Stimulated activated CD4-positive, alpha-beta T cell treated with anti-CD3 and anti-CD28 coated beads, Interleukin-2, amount 100 ng/mL, for 24 hours (primary cell): ENCODE data around the gene FBXL19.
A peak's percentile ranks its signal among the peaks of the same experiment; 100 is the strongest.

Source experiments
- DNase-seq, 2 donors: peaks; one replicate each; pipeline ENCODE4 v3.0.0-alpha.2; 2020

The FBXL19 gene

GRCh38 chr16:30947859-30948666 lies 24.7 kb downstream of the FBXL19 start:
- DNase-seq, result no peak

GRCh38 chr16:30948667-30949649 lies 25.6 kb downstream of the FBXL19 start, which contains the start of gene ORAI3:
ORAI3 (plus strand) TSS chr16:30949068; CDS start chr16:30949290, 222 bp downstream.
- DNase-seq, result peak; percentile 39 to 59

GRCh38 chr16:30949650-30950515 lies 26.5 kb downstream of the FBXL19 start:
- peak; percentile 41 to 50 for DNase-seq

GRCh38 chr16:30950516-30951065 lies 27.2 kb downstream of the FBXL19 start:
- no peak for DNase-seq

GRCh38 chr16:30951193-30951592 lies 27.8 kb downstream of the FBXL19 start:
- no peak for DNase-seq

GRCh38 chr16:30951750-30952149 lies 28.4 kb downstream of the FBXL19 start:
- DNase-seq, result no peak

GRCh38 chr16:30953111-30953510 lies 29.7 kb downstream of the FBXL19 start:
- DNase-seq, result no peak

GRCh38 chr16:30953511-30954124 lies 30.2 kb downstream of the FBXL19 start:
- DNase-seq, result peak; percentile 64 to 75

GRCh38 chr16:30954993-30955392 lies 31.6 kb downstream of the FBXL19 start:
- DNase-seq, result no peak

- peak; percentile 94 to 95 for DNase-seq
These were observed 33.5 kb downstream of the FBXL19 start for GRCh38 chr16:30956601-30957455.

GRCh38 chr16:30957456-30958174 lies 34.2 kb downstream of the FBXL19 start, which contains the start of gene SETD1A:
SETD1A (plus strand) TSS chr16:30957754; CDS start chr16:30958732, 978 bp downstream.
- DNase-seq, result peak; percentile 98

GRCh38 chr16:30958175-30959079 lies 35.1 kb downstream of the FBXL19 start:
- DNase-seq, result no peak

GRCh38 chr16:30961384-30961783 lies 38.0 kb downstream of the FBXL19 start:
- DNase-seq, result no peak

- no peak for DNase-seq
These were observed 40.6 kb downstream of the FBXL19 start for GRCh38 chr16:30963925-30964511.

GRCh38 chr16:30964574-30965226 lies 41.3 kb downstream of the FBXL19 start:
- no peak for DNase-seq

- DNase-seq, result no peak
These were observed 42.1 kb downstream of the FBXL19 start for GRCh38 chr16:30965436-30965835.

GRCh38 chr16:30966033-30966619 lies 42.8 kb downstream of the FBXL19 start:
- no peak for DNase-seq
